Omental fat pad (tissue), 4 donors: ENCODE measurements around the gene PTPRB. TPM values are rescaled to one million over a fixed set of nuclear protein-coding genes. Genes with fewer than 3 reads are reported as not detected.

Experiments
- ATAC-seq: fragments of 150-250 bp; one replicate; pipeline ENCODE4 v1.9.1; 2016; ENCODE audit warnings: mild to moderate bottlenecking, moderate library complexity; ENCODE audit not compliant: low FRiP score
- DNase-seq: peaks from one replicate; pipeline ENCODE4 v3.0.0-alpha.2; 2019; ENCODE audit warnings: low spot score
- CTCF ChIP-seq, 3 donors: fragments of 450-650 bp; IDR thresholded peaks; one replicate each; pipeline ENCODE4 v1.5.1; 2016 to 2017; ENCODE audit warnings: antibody characterized with exemption in 3 of 3, mild to moderate bottlenecking in 3 of 3, moderate library complexity in 2 of 3
- total RNA-seq, 4 donors: library from RNA; depleted of rRNA; stranded (reverse); fragments of >200 nt; gene quantifications; one replicate each; pipeline ENCODE4 v1.1.0, GENCODE V29; 2016

PTPRB gene
- total RNA-seq: 100 to 1,000 TPM in 1 of 4 donors, 10 to 100 TPM in 3; 14.8 to 165 (median 55.6) TPM

GRCh38 chr12:70637303-70638085 lies at the start of gene PTPRB:
PTPRB (minus strand) TSS chr12:70637429; CDS start chr12:70637395, 34 bp downstream.
- no peak for TF ChIP-seq CTCF (IDR thresholded peaks at IDR 0.05)
- ATAC-seq: no peak
- DNase-seq: no peak

DNA sequence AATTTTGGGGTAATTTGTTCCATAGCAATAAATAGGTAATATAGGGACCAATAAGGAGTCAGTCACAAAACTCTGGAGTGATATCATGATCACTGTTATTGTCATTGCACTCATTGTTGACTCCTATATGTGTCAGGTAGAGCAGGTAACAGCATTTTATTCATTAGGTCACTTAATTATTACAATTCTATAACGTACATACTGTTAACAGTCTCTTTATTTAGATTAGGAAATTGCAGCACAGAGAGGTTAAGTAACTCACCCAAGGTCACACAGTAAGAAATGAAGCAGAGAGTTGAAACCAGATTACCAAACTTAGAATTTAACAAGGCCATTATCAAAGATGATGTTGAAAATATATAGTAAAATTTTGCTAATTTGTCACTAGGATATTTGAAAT lies 49.7 kb upstream of the PTPRB start:
- no peak for TF ChIP-seq CTCF (IDR thresholded peaks at IDR 0.05)
- ATAC-seq (no peak), DNase-seq (no peak)

DNA sequence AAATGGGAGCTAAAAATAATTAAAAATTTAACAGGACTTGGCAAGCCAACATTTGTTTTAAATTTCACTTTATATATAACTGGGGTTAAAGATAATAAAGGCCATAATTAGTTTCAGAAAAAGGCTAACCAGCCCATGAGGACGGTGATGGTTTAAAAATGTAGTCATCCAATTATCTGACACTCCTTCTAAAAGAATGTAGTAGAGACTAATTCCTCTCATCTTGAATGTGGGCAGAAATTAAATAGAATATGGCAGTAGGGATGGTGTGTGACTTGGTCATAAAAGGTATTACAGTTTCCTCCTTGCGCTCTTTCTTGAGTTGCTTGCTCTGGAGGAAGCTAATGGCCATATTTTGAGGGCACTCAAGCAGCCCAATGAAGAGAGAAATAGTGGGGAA lies 49.1 kb upstream of the PTPRB start:
- DNase-seq (no peak), ATAC-seq (no peak)
- no peak for TF ChIP-seq CTCF (IDR thresholded peaks at IDR 0.05)

DNA sequence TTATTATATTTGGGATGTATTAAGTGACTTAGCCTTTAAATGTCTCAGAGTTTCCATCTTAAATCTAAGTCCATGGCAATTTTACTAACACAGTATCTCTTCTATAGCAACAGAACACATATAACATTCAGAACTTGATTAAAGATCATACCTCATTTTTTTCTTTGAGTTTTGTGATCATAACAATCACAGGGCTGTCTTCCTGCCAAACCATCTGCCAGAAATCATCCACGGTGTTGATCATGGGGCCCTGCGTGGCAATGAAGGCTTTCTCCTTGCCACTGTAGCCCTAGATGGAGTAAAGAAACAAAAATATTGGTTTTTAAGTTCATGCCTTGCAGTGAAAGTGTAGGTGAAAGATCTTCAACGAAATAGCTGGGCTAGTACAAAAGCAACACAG lies 46.7 kb upstream of the PTPRB start:
- DNase-seq: no peak
- no peak for ATAC-seq
- TF ChIP-seq CTCF (IDR thresholded peaks at IDR 0.05): no peak

GRCh38 chr12:70671698-70672097 lies 34.5 kb upstream of the PTPRB start:
- ATAC-seq: no peak
- no peak for TF ChIP-seq CTCF (IDR thresholded peaks at IDR 0.05)
- no peak for DNase-seq

- no peak for DNase-seq
- no peak for ATAC-seq
- no peak for TF ChIP-seq CTCF (IDR thresholded peaks at IDR 0.05)
Measured at GRCh38 chr12:70670948-70671347, 33.7 kb upstream of the PTPRB start.

DNA sequence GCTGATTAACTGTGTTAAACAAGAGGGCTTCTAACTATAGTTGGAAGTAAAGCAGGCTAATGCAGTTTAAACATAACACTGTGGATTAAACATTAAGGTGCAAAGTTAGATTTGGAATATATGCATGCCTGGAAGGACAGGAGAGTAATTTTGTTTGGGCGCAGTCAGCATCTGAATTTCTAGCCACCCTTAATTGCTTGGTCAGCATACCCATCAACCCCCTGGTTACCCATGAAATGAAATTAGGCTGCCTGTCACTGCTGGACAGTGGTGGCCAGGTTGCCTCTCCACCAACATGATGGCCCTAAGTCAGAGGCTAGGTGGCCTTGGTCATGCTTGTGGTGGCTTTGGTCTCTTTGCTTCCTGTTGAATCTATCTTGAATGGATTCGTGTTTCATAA lies 30.0 kb upstream of the PTPRB start:
- TF ChIP-seq CTCF (IDR thresholded peaks at IDR 0.05): no peak
- DNase-seq (no peak), ATAC-seq (no peak)
